Neuronal stem cell (in vitro differentiated cells): Measurements from ENCODE around the gene BTLA.

Experiments used
- DNase-seq: peaks from one replicate; pipeline ENCODE4 v3.0.0-alpha.2; 2013; ENCODE audit warnings: low spot score
- H2AFZ ChIP-seq: one replicate; pipeline ENCODE4 v1.6.1; 2013; ENCODE audit warnings: mild to moderate bottlenecking, low read length, inconsistent platforms
- H2AK5ac ChIP-seq: 2 replicates; pipeline ENCODE4 v1.6.1; 2013; ENCODE audit warnings: low read depth, mild to moderate bottlenecking, inconsistent platforms, low read length, moderate library complexity, mixed read lengths
- H2BK120ac ChIP-seq: 2 replicates; pipeline ENCODE4 v1.6.1; 2013; ENCODE audit warnings: low read depth, mild to moderate bottlenecking, inconsistent platforms, low read length, moderate library complexity, mixed read lengths
- H2BK12ac ChIP-seq: one replicate; pipeline ENCODE4 v1.6.1; 2013; ENCODE audit warnings: low read length, inconsistent platforms
- H2BK15ac ChIP-seq: 2 replicates; pipeline ENCODE4 v1.6.1; 2013; ENCODE audit warnings: mild to moderate bottlenecking, low read length, inconsistent platforms, mixed read lengths
- H2BK5ac ChIP-seq: one replicate; pipeline ENCODE4 v1.6.1; 2013; ENCODE audit warnings: inconsistent platforms, mild to moderate bottlenecking, low read length, moderate library complexity
- H3K14ac ChIP-seq: one replicate; pipeline ENCODE4 v1.6.1; 2013; ENCODE audit warnings: low read length, inconsistent platforms
- H3K18ac ChIP-seq: 2 replicates; pipeline ENCODE4 v1.6.1; 2013; ENCODE audit warnings: low read length, inconsistent platforms
- H3K23ac ChIP-seq: 2 replicates; pipeline ENCODE4 v1.6.1; 2013; ENCODE audit warnings: low read depth, mild to moderate bottlenecking, mixed read lengths, low read length, inconsistent platforms; ENCODE audit not compliant: poor library complexity
- H3K27ac ChIP-seq: replicated peaks from 3 replicates; pipeline ENCODE4 v1.5.1; 2013; ENCODE audit warnings: low read length, inconsistent platforms
- H3K27me3 ChIP-seq, 3 experiments: 2 replicates each; pipeline ENCODE4 v1.6.1; 2013; ENCODE audit warnings: low read length in 3 of 3, mild to moderate bottlenecking in 2 of 3, inconsistent platforms in 1 of 3, low read depth in 1 of 3, mixed read lengths in 1 of 3, moderate library complexity in 1 of 3; ENCODE audit not compliant: control insufficient read depth in 3 of 3, insufficient read depth in 3 of 3
- H3K36me3 ChIP-seq, 2 donors: replicated peaks in 1 of 2; 2 replicates each; pipeline ENCODE4 v1.6.1; 2013; ENCODE audit warnings: low read length in 2 of 2; ENCODE audit not compliant: control insufficient read depth in 2 of 2, insufficient read depth in 2 of 2
- H3K4ac ChIP-seq: 2 replicates; pipeline ENCODE4 v1.6.1; 2013; ENCODE audit warnings: inconsistent platforms, mild to moderate bottlenecking, low read length, moderate library complexity
- H3K4me1 ChIP-seq, 2 donors: 1 replicate in 1 of 2; 2 replicates in 1 of 2; pipeline ENCODE4 v1.6.1; 2013; ENCODE audit warnings: low read length in 2 of 2, low read depth in 1 of 2; ENCODE audit not compliant: control insufficient read depth in 2 of 2, insufficient read depth in 1 of 2
- H3K4me2 ChIP-seq: one replicate; pipeline ENCODE4 v1.6.1; 2013; ENCODE audit warnings: mild to moderate bottlenecking, low read length, inconsistent platforms; ENCODE audit not compliant: insufficient read depth, poor library complexity, severe bottlenecking
- H3K4me3 ChIP-seq, 2 donors: 2 replicates each; pipeline ENCODE4 v1.5.1; 2013; ENCODE audit warnings: low read length in 2 of 2, mild to moderate bottlenecking in 2 of 2, inconsistent platforms in 1 of 2, moderate library complexity in 1 of 2
- H3K79me1 ChIP-seq: one replicate; pipeline ENCODE4 v1.6.1; 2013; ENCODE audit warnings: low read depth, mild to moderate bottlenecking, inconsistent platforms, low read length, moderate library complexity
- H3K9ac ChIP-seq: one replicate; pipeline ENCODE4 v1.6.1; 2013; ENCODE audit warnings: mild to moderate bottlenecking, low read depth, low read length, inconsistent platforms; ENCODE audit not compliant: poor library complexity
- H3K9me3 ChIP-seq, 2 donors: replicated peaks in 1 of 2; 2 replicates each; pipeline versions ENCODE3 to v1.6.1; 2013; ENCODE audit warnings: low read length in 2 of 2, mild to moderate bottlenecking in 2 of 2, inconsistent platforms in 1 of 2, low read depth in 1 of 2, mixed read lengths in 1 of 2, moderate library complexity in 1 of 2; ENCODE audit not compliant: control insufficient read depth in 2 of 2, insufficient read depth in 1 of 2
- H4K8ac ChIP-seq: one replicate; pipeline ENCODE4 v1.6.1; 2013; ENCODE audit warnings: low read depth, mild to moderate bottlenecking, inconsistent platforms, low read length, moderate library complexity
- H4K91ac ChIP-seq: one replicate; pipeline ENCODE4 v1.6.1; 2013; ENCODE audit warnings: low read length, low read depth, mild to moderate bottlenecking, inconsistent platforms; ENCODE audit not compliant: poor library complexity
- WGBS, 2 donors: extraction: QIAGEN DNeasy Blood & Tissue Kit; methylation state at CpG; one replicate each; pipeline ENCODE4 v1.1.7; 2013; ENCODE audit warnings: missing lambda C conversion rate in 2 of 2, mixed read lengths in 1 of 2; ENCODE audit not compliant: insufficient read length in 2 of 2, insufficient replicate concordance in 1 of 2; ENCODE audit errors: extremely low coverage in 2 of 2; 5-methylcytosine and 5-hydroxymethylcytosine counted together

Gene BTLA

DNA sequence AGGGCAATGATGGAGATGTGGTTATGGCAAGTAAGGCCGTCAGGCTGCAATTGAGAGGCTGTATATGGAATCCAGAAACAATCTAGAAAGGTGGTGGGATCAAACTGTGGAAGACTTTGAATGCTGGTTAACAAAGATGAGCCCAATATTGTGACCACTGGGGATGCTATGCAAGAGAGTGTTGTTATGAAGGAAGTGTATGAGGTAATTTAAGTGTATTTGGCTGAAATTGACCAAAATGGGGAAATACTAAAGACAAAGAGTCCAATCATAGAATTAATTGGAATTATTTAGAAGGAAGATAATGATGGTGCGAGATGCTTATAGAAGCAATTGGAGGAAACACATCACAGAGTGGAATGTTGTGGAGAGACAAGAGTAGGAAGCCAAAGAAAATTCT, 24.5 kb downstream of the BTLA start:
- H4K91ac ChIP-seq = no peak overlapping the region
- no peak overlapping the region for H2BK120ac ChIP-seq
- no peak overlapping the region for H3K27ac ChIP-seq
- H2AFZ ChIP-seq = no peak overlapping the region
- WGBS, 2 donors = no CpG with 5 or more reads among the region's 2 CpGs
- H3K9ac ChIP-seq = no peak overlapping the region
- H3K36me3 ChIP-seq = no peaks in the 10 kb centered on the region
- H2BK12ac ChIP-seq = no peak overlapping the region
- no peak overlapping the region for H3K18ac ChIP-seq
- H3K4me3 ChIP-seq = no peak overlapping the region
- H3K79me1 ChIP-seq = no peaks in the 10 kb centered on the region
- no peaks in the 10 kb centered on the region for H3K4me1 ChIP-seq
- no peak overlapping the region for H3K23ac ChIP-seq
- H3K4ac ChIP-seq = no peak overlapping the region
- H2BK15ac ChIP-seq = no peak overlapping the region
- H3K9me3 ChIP-seq = no peaks in the 10 kb centered on the region
- no peak overlapping the region for H3K14ac ChIP-seq
- H3K27me3 ChIP-seq = no peaks in the 10 kb centered on the region
- H2AK5ac ChIP-seq = no peak overlapping the region
- DNase-seq = no peak
- H3K4me2 ChIP-seq = no peak overlapping the region
- no peak overlapping the region for H4K8ac ChIP-seq
- H2BK5ac ChIP-seq = no peak overlapping the region

DNA sequence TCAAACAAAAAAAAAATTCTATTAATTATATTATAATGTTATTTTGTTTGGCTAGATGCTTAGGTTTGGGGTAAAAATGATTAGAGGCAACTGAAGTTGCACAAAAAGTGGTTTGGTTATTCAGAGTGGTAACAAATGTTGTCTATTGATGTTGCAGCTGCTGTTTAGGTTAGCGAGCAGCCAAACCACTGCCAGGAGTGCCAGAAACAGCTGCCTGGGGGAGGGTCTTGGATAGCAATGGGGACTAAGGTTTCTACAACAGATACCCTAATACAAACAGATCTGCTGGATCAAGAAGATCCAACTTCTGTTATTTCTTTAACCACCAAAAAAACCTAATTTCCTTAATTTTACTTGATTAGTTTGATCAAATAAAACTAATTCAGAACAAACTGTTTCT, 26.6 kb downstream of the BTLA start:
- no peak overlapping the region for H4K8ac ChIP-seq
- H4K91ac ChIP-seq = no peak overlapping the region
- no peaks in the 10 kb centered on the region for H3K27me3 ChIP-seq
- H3K18ac ChIP-seq = no peak overlapping the region
- H3K27ac ChIP-seq = no peak overlapping the region
- H2BK5ac ChIP-seq = no peak overlapping the region
- no peak overlapping the region for H2BK12ac ChIP-seq
- no peak overlapping the region for H3K14ac ChIP-seq
- no peak overlapping the region for H2AFZ ChIP-seq
- no peak overlapping the region for H2BK120ac ChIP-seq
- H3K36me3 ChIP-seq = no peaks in the 10 kb centered on the region
- no peaks in the 10 kb centered on the region for H3K9me3 ChIP-seq
- H2BK15ac ChIP-seq = no peak overlapping the region
- no peak overlapping the region for H3K4ac ChIP-seq
- no CpG with 5 or more reads among the region's 1 CpG for WGBS, 2 donors
- no peaks in the 10 kb centered on the region for H3K4me1 ChIP-seq
- H3K9ac ChIP-seq = no peak overlapping the region
- no peak overlapping the region for H2AK5ac ChIP-seq
- H3K23ac ChIP-seq = no peak overlapping the region
- H3K4me2 ChIP-seq = no peak overlapping the region
- no peak overlapping the region for H3K4me3 ChIP-seq
- H3K79me1 ChIP-seq = no peaks in the 10 kb centered on the region
- no peak for DNase-seq

DNA sequence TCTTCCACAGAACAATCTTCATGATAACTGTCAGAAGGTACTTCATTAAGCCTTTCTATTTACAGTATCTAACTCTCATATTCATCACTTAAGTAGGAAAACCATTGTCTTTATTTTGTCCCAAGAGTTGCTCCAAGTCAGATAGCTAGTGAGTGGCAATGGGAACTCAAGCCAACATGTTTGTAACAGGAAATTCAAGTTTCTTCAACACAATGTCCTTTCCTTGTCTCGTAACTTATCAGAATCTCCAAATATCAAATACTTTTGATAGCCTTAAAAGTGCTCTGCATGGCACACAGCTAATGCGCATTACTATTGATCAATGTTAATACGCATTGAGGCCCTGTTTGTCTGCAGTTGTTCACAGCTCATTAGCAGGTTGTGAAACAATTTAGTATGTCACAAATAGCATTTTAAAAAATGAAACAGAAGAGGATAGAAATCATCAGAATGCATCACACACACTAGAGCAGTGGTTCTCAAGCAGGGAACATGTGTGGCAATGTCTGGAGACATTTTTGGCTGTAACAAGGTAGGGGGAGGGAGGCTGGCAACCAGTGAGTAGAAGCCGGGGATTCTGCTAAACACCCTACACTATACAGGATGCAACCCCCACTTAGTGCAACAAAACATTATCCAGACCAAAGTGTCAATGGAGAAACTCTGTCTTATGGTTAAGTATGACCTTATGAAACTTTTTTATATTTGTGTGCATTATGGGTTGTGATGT, 27.5 kb downstream of the BTLA start:
- WGBS, 2 donors = no CpG with 5 or more reads among the region's 4 CpGs
- H2AK5ac ChIP-seq = no peak overlapping the region

DNA sequence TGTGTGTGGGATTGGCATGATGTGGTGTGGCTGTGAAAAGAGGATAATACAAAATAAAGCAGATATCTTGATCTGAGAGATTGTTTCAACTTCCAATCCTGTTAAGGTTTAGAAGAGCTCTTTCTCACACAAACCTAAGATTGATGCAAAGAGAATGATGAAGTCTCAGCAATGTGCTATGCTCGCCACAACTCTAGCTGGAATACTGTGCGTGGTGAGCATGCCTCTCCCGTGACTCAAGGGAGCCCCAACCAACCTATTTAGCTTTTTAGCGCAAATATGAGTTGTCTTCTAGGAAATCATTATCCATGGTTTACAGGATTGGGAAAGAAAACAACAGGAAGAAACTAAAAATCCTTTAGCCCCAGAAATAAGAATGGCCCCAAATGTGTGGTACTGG, 28.5 kb downstream of the BTLA start:
- DNase-seq = no peak
- Histone ChIP-seq H3K9me3 (no peaks in the 10 kb centered on the region), H2BK120ac (no peak overlapping the region), H2AFZ (no peak overlapping the region), H2AK5ac (no peak overlapping the region), H3K4me1 (no peaks in the 10 kb centered on the region), H3K27ac (no peak overlapping the region), H4K91ac (no peak overlapping the region), H3K79me1 (no peaks in the 10 kb centered on the region), H2BK15ac (no peak overlapping the region), H3K14ac (no peak overlapping the region), H3K9ac (no peak overlapping the region), H2BK12ac (no peak overlapping the region), H3K4me2 (no peak overlapping the region), H3K27me3 (no peaks in the 10 kb centered on the region), H4K8ac (no peak overlapping the region), H2BK5ac (no peak overlapping the region), H3K36me3 (no peaks in the 10 kb centered on the region), H3K4me3 (no peak overlapping the region), H3K4ac (no peak overlapping the region), H3K18ac (no peak overlapping the region), H3K23ac (no peak overlapping the region)
- no CpG with 5 or more reads among the region's 4 CpGs for WGBS, 2 donors

More for the DNA sequence above, 27.5 kb downstream of the BTLA start:
- no peak overlapping the region for H3K9ac ChIP-seq
- no peak overlapping the region for H2BK120ac ChIP-seq
- no peak overlapping the region for H4K91ac ChIP-seq
- no peak overlapping the region for H3K4ac ChIP-seq
- H2BK12ac ChIP-seq = no peak overlapping the region
- H3K9me3 ChIP-seq = no peaks in the 10 kb centered on the region
- no peak overlapping the region for H3K4me2 ChIP-seq
- H3K18ac ChIP-seq = no peak overlapping the region
- no peaks in the 10 kb centered on the region for H3K79me1 ChIP-seq
- DNase-seq = no peak
- H3K27me3 ChIP-seq = no peaks in the 10 kb centered on the region
- no peak overlapping the region for H4K8ac ChIP-seq
- H2BK5ac ChIP-seq = no peak overlapping the region
- no peaks in the 10 kb centered on the region for H3K4me1 ChIP-seq
- H2AFZ ChIP-seq = no peak overlapping the region
- H2BK15ac ChIP-seq = no peak overlapping the region
- H3K14ac ChIP-seq = no peak overlapping the region
- no peaks in the 10 kb centered on the region for H3K36me3 ChIP-seq
- no peak overlapping the region for H3K4me3 ChIP-seq
- H3K23ac ChIP-seq = no peak overlapping the region
- H3K27ac ChIP-seq = no peak overlapping the region
